ENCODE results near the gene PPP4R1.

PPP4R1 gene

DNA sequence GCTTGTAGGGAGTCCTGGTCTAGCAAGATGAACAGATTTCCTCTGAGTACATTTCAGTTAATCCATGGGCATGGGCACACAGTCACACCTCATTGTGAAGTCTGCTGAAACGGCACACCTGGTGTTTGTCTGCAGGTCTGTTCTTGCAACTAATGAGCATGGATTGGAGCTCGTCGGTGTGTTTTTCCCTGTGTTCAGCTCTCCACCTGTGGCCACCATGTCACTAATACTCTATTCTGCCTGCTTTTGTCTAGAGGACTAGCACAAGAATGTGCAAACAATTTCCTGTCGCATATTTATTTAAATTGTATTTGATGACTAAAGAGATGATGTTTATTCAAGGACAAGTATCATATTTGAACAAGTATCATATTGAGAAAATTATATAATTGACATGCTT, 24.5 kb upstream of the PPP4R1 start:
- H3K4me3 Mint-ChIP-seq = no peak overlapping the region
- no peak overlapping the region for H3K27ac Mint-ChIP-seq
- no peaks in the 10 kb centered on the region for H3K4me1 Mint-ChIP-seq (ENCODE audit: low read depth)
- H3K27me3 Mint-ChIP-seq = no peaks in the 10 kb centered on the region
- no peaks in the 10 kb centered on the region for H3K36me3 Mint-ChIP-seq
- H3K9me3 Mint-ChIP-seq (ENCODE audit: low read depth) = no peaks in the 10 kb centered on the region

- H3K4me3 Mint-ChIP-seq = no peak overlapping the region
- H3K9me3 Mint-ChIP-seq (ENCODE audit: low read depth) = no peaks in the 10 kb centered on the region
- H3K36me3 Mint-ChIP-seq = no peaks in the 10 kb centered on the region
- H3K27ac Mint-ChIP-seq = no peak overlapping the region
- H3K27me3 Mint-ChIP-seq = no peaks in the 10 kb centered on the region
- no peaks in the 10 kb centered on the region for H3K4me1 Mint-ChIP-seq (ENCODE audit: low read depth)
These were observed 22.8 kb upstream of the PPP4R1 start for GRCh38 chr18:9637036-9637767.

GRCh38 chr18:9634856-9635255, 20.5 kb upstream of the PPP4R1 start:
- no peaks in the 10 kb centered on the region for H3K36me3 Mint-ChIP-seq
- no peak overlapping the region for H3K27ac Mint-ChIP-seq
- no peaks in the 10 kb centered on the region for H3K4me1 Mint-ChIP-seq (ENCODE audit: low read depth)
- H3K27me3 Mint-ChIP-seq = peaks cover under 1% of the 10 kb centered on the region
- no peak overlapping the region for H3K4me3 Mint-ChIP-seq
- H3K9me3 Mint-ChIP-seq (ENCODE audit: low read depth) = no peaks in the 10 kb centered on the region

GRCh38 chr18:9631814-9632496, 17.6 kb upstream of the PPP4R1 start:
- H3K36me3 Mint-ChIP-seq = no peaks in the 10 kb centered on the region
- H3K4me3 Mint-ChIP-seq = no peak overlapping the region
- peaks cover 2% of the 10 kb centered on the region for H3K27me3 Mint-ChIP-seq
- no peak overlapping the region for H3K27ac Mint-ChIP-seq
- no peaks in the 10 kb centered on the region for H3K4me1 Mint-ChIP-seq (ENCODE audit: low read depth)
- H3K9me3 Mint-ChIP-seq (ENCODE audit: low read depth) = no peaks in the 10 kb centered on the region

DNA sequence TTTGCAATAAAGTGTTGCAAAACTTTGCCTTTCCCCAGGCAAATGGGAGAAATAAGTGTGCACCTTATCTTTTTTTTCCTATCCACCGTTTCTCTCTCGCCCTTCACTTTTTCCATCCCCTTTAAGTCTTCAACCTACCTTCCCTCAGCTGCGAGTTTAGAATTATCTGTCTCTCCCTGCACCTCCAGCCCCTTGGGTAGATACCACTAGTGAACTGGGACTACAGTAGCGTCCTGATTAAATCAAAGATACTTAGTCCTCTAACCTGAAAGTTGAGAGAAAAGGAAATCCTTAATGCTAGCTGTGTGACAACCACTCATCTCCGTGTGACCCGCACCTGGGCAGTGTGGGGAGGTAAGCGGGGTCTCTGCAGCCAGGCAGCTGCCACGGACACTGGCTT, 16.1 kb upstream of the PPP4R1 start:
- Mint-ChIP-seq H3K9me3 (ENCODE audit: low read depth) (no peaks in the 10 kb centered on the region), H3K27me3 (peaks cover 2% of the 10 kb centered on the region), H3K4me1 (ENCODE audit: low read depth) (no peaks in the 10 kb centered on the region), H3K36me3 (no peaks in the 10 kb centered on the region), H3K27ac (no peak overlapping the region), H3K4me3 (no peak overlapping the region)

DNA sequence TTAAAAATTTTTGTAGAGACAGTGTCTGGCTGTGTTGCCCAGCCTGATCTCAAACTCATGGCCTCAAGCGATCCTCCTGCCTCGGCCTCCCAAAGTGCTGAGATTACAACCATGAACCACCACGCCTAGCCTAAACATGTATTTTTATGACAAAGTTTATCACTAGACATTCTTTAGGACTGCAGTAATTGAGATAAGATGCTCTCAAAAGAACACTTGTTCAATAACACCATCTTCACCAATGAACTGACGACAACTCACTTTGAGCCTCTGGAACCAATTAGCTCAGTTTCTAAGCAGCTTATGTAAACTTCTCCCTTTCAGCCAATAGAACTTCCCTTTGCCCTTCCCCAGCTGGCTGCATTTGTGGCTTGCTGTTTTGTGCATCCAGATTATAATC, 15.3 kb upstream of the PPP4R1 start:
- Mint-ChIP-seq H3K4me3 (no peak overlapping the region), H3K27ac (no peak overlapping the region), H3K4me1 (ENCODE audit: low read depth) (no peaks in the 10 kb centered on the region), H3K27me3 (peaks cover 2% of the 10 kb centered on the region), H3K36me3 (no peaks in the 10 kb centered on the region), H3K9me3 (ENCODE audit: low read depth) (no peaks in the 10 kb centered on the region)

DNA sequence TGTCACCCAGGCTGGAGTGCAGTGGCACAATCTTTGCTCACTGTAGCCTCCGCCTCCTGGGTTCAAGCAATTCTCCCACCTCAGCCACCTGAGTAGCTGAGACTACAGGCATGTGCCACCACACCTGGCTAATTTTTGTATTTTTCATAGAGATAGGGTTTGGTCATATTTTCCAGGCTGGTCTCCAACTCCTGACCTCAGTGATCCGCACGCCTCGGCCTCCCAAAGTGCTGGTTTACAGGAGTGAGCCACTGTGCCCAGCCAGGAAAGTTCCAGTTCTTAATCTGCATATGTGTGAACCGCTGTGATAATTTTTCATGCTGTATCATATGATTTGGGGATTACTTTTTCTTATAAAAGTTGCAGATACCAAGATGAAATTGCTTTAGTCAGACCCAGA, 14.6 kb upstream of the PPP4R1 start:
- H3K9me3 Mint-ChIP-seq (ENCODE audit: low read depth) = no peaks in the 10 kb centered on the region
- H3K4me1 Mint-ChIP-seq (ENCODE audit: low read depth) = no peaks in the 10 kb centered on the region
- peaks cover 2% of the 10 kb centered on the region for H3K27me3 Mint-ChIP-seq
- no peak overlapping the region for H3K4me3 Mint-ChIP-seq
- no peaks in the 10 kb centered on the region for H3K36me3 Mint-ChIP-seq
- no peak overlapping the region for H3K27ac Mint-ChIP-seq

DNA sequence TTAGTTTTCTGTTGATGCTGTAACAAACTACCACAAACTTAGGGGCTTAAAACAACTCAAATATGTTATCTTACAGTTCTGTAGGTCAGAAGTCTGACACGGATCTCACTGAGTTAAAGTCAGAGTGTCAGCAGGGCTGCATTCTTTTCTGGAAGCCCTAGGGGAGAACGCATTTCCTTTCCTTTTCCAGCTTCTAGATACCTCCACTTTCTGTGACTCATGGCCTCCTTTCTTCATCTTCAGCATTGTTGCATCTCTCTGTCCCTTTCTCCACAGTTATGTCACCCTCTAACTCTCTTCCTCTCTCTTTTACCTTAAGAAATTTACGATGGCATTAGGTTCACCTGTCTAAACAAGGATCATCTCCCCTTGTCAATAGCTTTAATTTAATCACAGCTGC, 13.3 kb upstream of the PPP4R1 start:
- H3K9me3 Mint-ChIP-seq (ENCODE audit: low read depth) = no peaks in the 10 kb centered on the region
- H3K27ac Mint-ChIP-seq = no peak overlapping the region
- H3K36me3 Mint-ChIP-seq = no peaks in the 10 kb centered on the region
- H3K27me3 Mint-ChIP-seq = peaks cover 2% of the 10 kb centered on the region
- no peak overlapping the region for H3K4me3 Mint-ChIP-seq
- no peaks in the 10 kb centered on the region for H3K4me1 Mint-ChIP-seq (ENCODE audit: low read depth)

- H3K27ac Mint-ChIP-seq = no peak overlapping the region
- H3K27me3 Mint-ChIP-seq = peaks cover 1% of the 10 kb centered on the region
- H3K9me3 Mint-ChIP-seq (ENCODE audit: low read depth) = no peaks in the 10 kb centered on the region
- H3K4me3 Mint-ChIP-seq = no peak overlapping the region
- H3K36me3 Mint-ChIP-seq = no peaks in the 10 kb centered on the region
- peaks cover 10% of the 10 kb centered on the region for H3K4me1 Mint-ChIP-seq (ENCODE audit: low read depth)
These were observed 5.6 kb upstream of the PPP4R1 start for GRCh38 chr18:9619990-9620389.

GRCh38 chr18:9619545-9619944, 5.2 kb upstream of the PPP4R1 start:
- no peak overlapping the region for H3K4me3 Mint-ChIP-seq
- H3K27ac Mint-ChIP-seq = no peak overlapping the region
- peaks cover 10% of the 10 kb centered on the region for H3K4me1 Mint-ChIP-seq (ENCODE audit: low read depth)
- no peaks in the 10 kb centered on the region for H3K36me3 Mint-ChIP-seq
- no peaks in the 10 kb centered on the region for H3K9me3 Mint-ChIP-seq (ENCODE audit: low read depth)
- peaks cover 1% of the 10 kb centered on the region for H3K27me3 Mint-ChIP-seq

DNA sequence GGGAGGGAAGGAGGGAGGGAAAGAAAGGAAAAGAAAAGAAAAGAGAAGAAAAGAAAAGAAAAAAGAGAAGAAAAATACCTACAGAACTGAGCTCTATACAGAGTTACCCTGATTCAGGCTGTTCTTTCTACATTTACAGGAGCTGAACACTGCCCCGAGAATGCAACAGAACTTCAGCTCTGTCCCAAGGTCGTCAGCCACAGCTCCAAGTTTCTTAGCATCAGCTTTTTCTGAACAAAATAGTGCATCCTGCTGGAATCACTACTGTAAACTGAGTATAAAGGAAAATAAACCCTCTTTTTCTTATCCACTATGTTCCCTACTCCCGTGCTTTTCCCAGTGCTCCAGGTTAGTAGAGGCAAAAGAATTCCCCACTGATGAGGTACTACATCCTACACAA, 4.7 kb upstream of the PPP4R1 start:
- Mint-ChIP-seq H3K36me3 (no peaks in the 10 kb centered on the region), H3K27me3 (peaks cover 1% of the 10 kb centered on the region), H3K27ac (no peak overlapping the region), H3K4me1 (ENCODE audit: low read depth) (peaks cover 10% of the 10 kb centered on the region), H3K9me3 (ENCODE audit: low read depth) (no peaks in the 10 kb centered on the region), H3K4me3 (no peak overlapping the region)

DNA sequence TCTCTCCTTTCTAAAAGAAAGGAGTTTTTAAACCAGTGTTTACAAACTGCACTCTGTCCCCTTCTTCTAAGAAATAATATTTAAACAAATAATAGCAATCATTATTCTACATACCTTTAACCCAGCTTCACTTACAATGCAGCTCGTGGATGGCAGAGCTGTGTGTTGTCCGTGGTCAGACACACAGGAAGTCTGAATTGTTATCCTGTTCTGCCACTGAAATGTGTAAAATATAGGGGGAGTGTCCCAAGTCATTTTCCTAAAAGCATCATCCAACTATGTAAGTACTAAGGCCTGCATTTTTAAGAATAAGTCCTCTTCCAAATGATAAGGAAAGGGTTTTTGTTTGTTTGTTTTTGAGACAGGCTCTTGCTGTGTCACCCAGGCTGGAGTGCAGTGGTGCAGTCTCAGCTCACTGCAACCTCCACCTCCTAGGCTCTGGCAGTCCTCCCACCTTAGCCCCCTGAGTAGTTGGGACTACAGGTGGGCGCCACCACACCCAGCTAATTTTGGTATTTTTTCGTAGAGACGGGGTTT, 2.7 kb upstream of the PPP4R1 start:
- Mint-ChIP-seq H3K36me3 (peaks cover under 1% of the 10 kb centered on the region), H3K9me3 (ENCODE audit: low read depth) (no peaks in the 10 kb centered on the region), H3K4me1 (ENCODE audit: low read depth) (peaks cover 27% of the 10 kb centered on the region), H3K27ac (no peak overlapping the region), H3K4me3 (no peak overlapping the region), H3K27me3 (peaks cover 1% of the 10 kb centered on the region)

DNA sequence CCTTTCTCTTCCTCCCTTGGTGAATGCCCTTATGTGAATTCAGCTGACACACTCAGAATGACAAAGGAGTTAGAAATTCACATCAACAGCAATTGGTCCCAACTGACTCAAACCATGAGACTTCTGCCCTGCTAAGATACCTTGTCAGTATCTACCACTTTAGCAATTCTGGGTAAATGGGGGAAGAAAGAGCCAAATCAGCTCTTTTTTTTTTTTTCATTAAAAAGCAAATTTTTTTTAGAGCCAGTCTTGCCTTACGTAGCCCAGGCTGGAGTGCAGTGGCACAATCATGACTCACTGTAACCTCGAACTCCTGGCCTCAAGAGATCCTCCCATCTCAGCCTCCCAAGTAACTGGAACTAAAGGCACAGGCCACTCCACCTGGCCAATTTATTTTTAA, 1.7 kb upstream of the PPP4R1 start:
- Mint-ChIP-seq H3K4me1 (ENCODE audit: low read depth) (peaks cover 32% of the 10 kb centered on the region), H3K27ac (no peak overlapping the region), H3K27me3 (peaks cover 1% of the 10 kb centered on the region), H3K4me3 (peak overlapping the region; percentile 85), H3K9me3 (ENCODE audit: low read depth) (no peaks in the 10 kb centered on the region), H3K36me3 (peaks cover 4% of the 10 kb centered on the region)

DNA sequence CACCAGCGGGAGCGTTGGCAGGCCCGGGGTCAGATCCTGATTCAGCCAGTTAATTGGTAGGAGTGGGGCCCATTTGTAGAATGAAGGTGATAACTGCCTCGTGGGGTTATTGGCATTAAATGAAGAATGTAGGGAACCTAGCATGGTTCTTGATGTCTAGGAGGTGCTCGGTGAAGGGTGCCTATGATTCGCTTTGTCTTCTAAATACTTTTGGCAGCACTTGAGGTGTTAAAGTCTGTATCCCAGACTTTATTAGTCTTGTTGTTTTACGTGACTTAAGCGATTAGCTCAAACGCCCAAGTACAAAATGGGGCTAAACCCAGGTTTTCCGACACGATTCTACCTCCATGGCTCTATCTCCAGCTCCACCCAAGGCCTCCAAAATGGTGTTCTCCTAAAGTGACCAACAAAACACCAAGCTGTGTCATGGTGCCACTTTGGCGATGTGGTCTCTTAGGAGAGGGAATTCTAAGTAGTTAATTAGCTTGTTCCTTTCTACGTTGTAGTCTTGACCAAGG, 980 bp upstream of the PPP4R1 start:
- Mint-ChIP-seq H3K9me3 (ENCODE audit: low read depth) (no peaks in the 10 kb centered on the region), H3K27me3 (no peaks in the 10 kb centered on the region), H3K4me1 (ENCODE audit: low read depth) (peaks cover 34% of the 10 kb centered on the region), H3K4me3 (peak overlapping the region; percentile 85), H3K27ac (peak overlapping the region; percentile 84), H3K36me3 (peaks cover 5% of the 10 kb centered on the region)

DNA sequence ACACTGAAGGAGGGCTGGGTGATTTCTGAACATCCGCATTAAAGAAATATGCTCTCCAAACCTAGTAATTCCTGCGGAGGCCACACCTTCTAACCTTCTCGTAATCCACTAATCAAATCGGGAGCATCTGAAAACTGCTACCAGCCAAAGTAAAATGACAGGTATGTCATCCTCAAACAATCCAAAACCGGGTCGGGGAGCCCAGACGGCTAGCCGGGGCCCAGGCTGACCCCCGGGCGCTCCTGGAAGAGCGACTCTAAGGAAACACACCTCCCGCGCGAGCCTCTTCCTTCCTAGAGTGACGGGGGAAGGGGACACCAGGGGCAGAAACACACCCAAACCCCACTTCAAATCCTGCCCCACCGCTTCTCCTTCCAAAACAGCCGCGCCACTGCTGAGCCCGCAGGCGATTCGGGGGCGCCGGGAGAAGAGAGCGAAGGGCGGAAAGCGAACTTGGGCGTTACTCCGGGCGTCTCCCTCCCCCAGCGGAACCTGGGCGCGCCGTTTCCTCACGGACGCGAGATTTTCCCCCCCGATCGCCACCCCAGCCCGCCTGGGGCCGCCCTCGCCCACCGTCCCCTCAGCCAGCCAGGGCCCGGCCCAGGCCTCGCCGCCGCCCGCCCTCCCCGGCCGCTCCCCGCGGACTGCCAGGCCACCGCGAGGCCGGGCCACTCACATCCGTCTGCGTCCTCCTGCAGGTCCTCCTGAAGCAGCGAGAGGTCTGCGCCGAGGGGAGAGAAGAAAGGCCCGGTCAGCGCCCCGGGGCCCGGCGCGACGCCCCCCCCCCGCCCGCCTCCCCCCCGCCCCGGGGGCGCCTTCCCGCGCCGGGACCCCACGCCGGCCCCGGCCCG, 584 bp downstream of the PPP4R1 start:
- no peaks in the 10 kb centered on the region for H3K9me3 Mint-ChIP-seq (ENCODE audit: low read depth)
- H3K36me3 Mint-ChIP-seq = peaks cover 5% of the 10 kb centered on the region
- H3K27me3 Mint-ChIP-seq = no peaks in the 10 kb centered on the region
- peak overlapping the region; percentile 64 for H3K27ac Mint-ChIP-seq
- peaks cover 39% of the 10 kb centered on the region for H3K4me1 Mint-ChIP-seq (ENCODE audit: low read depth)
- peak overlapping the region; percentile 90 for H3K4me3 Mint-ChIP-seq

Measured in activated naive CD8-positive, alpha-beta T cell (primary cell).